GM12878 (cell line): Measurements from ENCODE around the gene KRTAP5-11. TPM values are rescaled to one million over a fixed set of nuclear protein-coding genes. Genes with fewer than 3 reads are reported as not detected.

Experiments used
- ATAC-seq: fragments of 200-7000 bp; cut with Tn5 transposase; 3 replicates; pipeline ENCODE4 v1.9.1; 2020; ENCODE audit warnings: mild to moderate bottlenecking, moderate library complexity
- BruUV-seq: library from RNA; stranded (reverse); fragments of 400-500 nt; replicated peaks from 2 replicates; lab custom pipeline; 2021; lab: Mats Ljungman, UMichigan
- CTCF ChIA-PET: fragments of 300-600 bp; sonication (Branson Sonifier 250); formaldehyde crosslinking; extraction: SDS; loops from one replicate; lab custom pipeline; 2021; ENCODE audit warnings: inconsistent platforms; lab: Yijun Ruan, JAX
- POLR2A ChIA-PET: fragments of 350-600 bp; formaldehyde crosslinking; extraction: SDS; loops from one replicate; lab custom pipeline; 2021; ENCODE audit warnings: inconsistent platforms; lab: Charles Lee
- RAD21 ChIA-PET: fragments of 300-600 bp; sonication (Branson Sonifier 250); formaldehyde crosslinking; loops from one replicate; lab custom pipeline; 2023; ENCODE audit warnings: antibody characterized with exemption; ENCODE audit not compliant: unreplicated experiment; lab: Charles Lee
- SMC1A ChIA-PET: fragments of 300-600 bp; sonication (Branson Sonifier 250); formaldehyde crosslinking; loops from one replicate; lab custom pipeline; 2023; ENCODE audit not compliant: unreplicated experiment, uncharacterized antibody; lab: Charles Lee
- DNase-seq: peaks from one replicate; pipeline ENCODE4 v3.0.0-alpha.2; 2011; ENCODE audit warnings: low read depth, low spot score
- FAIRE-seq: peaks from 3 replicates; lab custom pipeline; 2011; peaks lifted over from hg19 to GRCh38; lab: Jason Lieb, UNC
- H2AFZ ChIP-seq: 2 replicates; pipeline ENCODE4 v1.6.0; 2011; ENCODE audit warnings: low read depth, low read length, control low read depth; ENCODE audit not compliant: control insufficient read depth
- H3K27ac ChIP-seq: 2 replicates; pipeline ENCODE4 v1.5.1; 2011; ENCODE audit warnings: control low read depth; ENCODE audit not compliant: control insufficient read depth, insufficient read depth
- H3K27me3 ChIP-seq, 2 experiments: replicated peaks in 1 of 2; 2 replicates each; pipeline versions ENCODE4 v1.6.0 to v1.6.1; 2011; ENCODE audit warnings: low read length in 1 of 2; ENCODE audit not compliant: control insufficient read depth in 2 of 2, insufficient read depth in 2 of 2
- H3K36me3 ChIP-seq, 2 experiments: 2 replicates each; pipeline ENCODE4 v1.5.1; 2011; ENCODE audit warnings: low read length in 1 of 2; ENCODE audit not compliant: control insufficient read depth in 2 of 2, insufficient read depth in 2 of 2
- H3K4me1 ChIP-seq: 2 replicates; pipeline ENCODE4 v1.6.1; 2011; ENCODE audit warnings: mild to moderate bottlenecking, low read length, moderate library complexity, mixed read lengths; ENCODE audit not compliant: control insufficient read depth, insufficient read depth
- H3K4me2 ChIP-seq: 2 replicates; pipeline ENCODE4 v1.6.0; 2011; ENCODE audit warnings: control low read depth; ENCODE audit not compliant: control insufficient read depth, insufficient read depth
- H3K4me3 ChIP-seq: fragments of 200-600 bp; sonication (generic); 2 replicates; pipeline ENCODE4 v1.5.1; 2016
- H3K79me2 ChIP-seq: 2 replicates; pipeline ENCODE4 v1.6.0; 2011; ENCODE audit warnings: low read length; ENCODE audit not compliant: control insufficient read depth, insufficient read depth
- H3K9ac ChIP-seq: 2 replicates; pipeline ENCODE4 v1.8.0; 2011; ENCODE audit warnings: low read length, control low read depth, mixed read lengths; ENCODE audit not compliant: control insufficient read depth, insufficient read depth
- H3K9me3 ChIP-seq: replicated peaks from 3 replicates; pipeline ENCODE4 v1.5.1; 2011; ENCODE audit warnings: mild to moderate bottlenecking, low read length; ENCODE audit not compliant: control insufficient read depth, insufficient read depth
- H4K20me1 ChIP-seq: 2 replicates; pipeline ENCODE4 v1.6.0; 2011; ENCODE audit not compliant: control insufficient read depth, insufficient read depth
- FOS ChIP-seq: IDR thresholded peaks from 3 replicates; pipeline ENCODE4 v1.6.1; 2011; ENCODE audit warnings: borderline replicate concordance; ENCODE audit not compliant: insufficient read length; ENCODE audit errors: extremely low read depth
- HSF1 ChIP-seq: fragments of 150-350 bp; IDR thresholded peaks from 2 replicates; pipeline ENCODE4 v1.6.1; 2014; ENCODE audit warnings: mild to moderate bottlenecking, low read depth, low read length
- NR2C1 ChIP-seq: fragments of 450-650 bp; IDR thresholded peaks from 2 replicates; pipeline ENCODE4 v1.6.1; 2017; ENCODE audit warnings: antibody characterized with exemption, mild to moderate bottlenecking, moderate library complexity
- RAD21 ChIP-seq: IDR thresholded peaks from 2 replicates; pipeline ENCODE4 v1.6.1; 2011; ENCODE audit warnings: mild to moderate bottlenecking, low read depth, low read length, moderate library complexity; ENCODE audit not compliant: insufficient read depth
- RUNX3 ChIP-seq: IDR thresholded peaks from 2 replicates; pipeline ENCODE4 v1.6.1; 2012; ENCODE audit warnings: low read length, inconsistent platforms
- STAT3 ChIP-seq: IDR thresholded peaks from 2 replicates; pipeline ENCODE4 v1.6.1; 2011; ENCODE audit warnings: low read depth, low read length, improper control_type of control experiment
- WGBS: methylation state at CpG from one replicate; pipeline ENCODE4 v1.1.6; 2016; ENCODE audit warnings: low lambda C conversion rate; ENCODE audit not compliant: insufficient replicate concordance, insufficient coverage; ENCODE audit errors: missing lambda C conversion rate; 5-methylcytosine and 5-hydroxymethylcytosine counted together
- in situ Hi-C: fragments of 300-500 bp; cut with MboI; formaldehyde crosslinking; loops from 9 replicates; pipeline ENCODE4 v1.14.3; 2018; ENCODE audit warnings: mixed read lengths
- intact Hi-C: fragments of 100-400 bp; cut with micrococcal nuclease; formaldehyde crosslinking; loops from one replicate; pipeline ENCODE4 v1.14.2; 2022; ENCODE audit not compliant: unreplicated experiment
- polyA plus RNA-seq, 11 experiments: library from polyadenylated mRNA; depleted of rRNA in 4 of 11; unstranded in 6 of 11; stranded (reverse) in 5 of 11; fragments of >200 nt; fragmentation: Nextera tagmentation in 4 of 11; fragmentation: Illumina TruSeq in 1 of 11; extraction: Ambion mirVana in 4 of 11; extraction: Trizol in 1 of 11; gene quantifications; 1 replicate in 1 of 11; 2 replicates in 10 of 11; pipeline versions ENCODE4 v1.2.1 to v1.2.3, GENCODE V29; 2011 to 2016; ENCODE audit warnings: inconsistent platforms in 2 of 11, missing spikeins in 2 of 11, low read depth in 1 of 11
- total RNA-seq, 4 experiments: library from RNA; depleted of rRNA in 3 of 4; stranded (reverse); fragments of >200 nt in 3 of 4; fragmentation: Illumina TruSeq in 1 of 4; extraction: Trizol in 1 of 4; gene quantifications; 2 replicates each; pipeline versions ENCODE4 v1.2.1 to v1.2.3, GENCODE V29; 2013 to 2021
- TF ChIP-seq, protein P1 (sequence below): fragments of 450-650 bp; IDR thresholded peaks from 2 replicates; pipeline ENCODE4 v1.6.1; 2017; ENCODE audit warnings: mild to moderate bottlenecking, low read depth, inconsistent platforms; ENCODE audit not compliant: poor library complexity, severe bottlenecking
- TF ChIP-seq, protein P2 (sequence below): IDR thresholded peaks from 2 replicates; pipeline ENCODE4 v1.6.1; 2012; ENCODE audit warnings: improper control_type of control experiment, low read depth, low read length; ENCODE audit not compliant: insufficient replicate concordance

The KRTAP5-11 gene
- total and polyA plus RNA-seq, 10 of the 15 experiments (the other 5 are each of a cell fraction or from before 2014, with no cell fraction given), result not detected

DNA sequence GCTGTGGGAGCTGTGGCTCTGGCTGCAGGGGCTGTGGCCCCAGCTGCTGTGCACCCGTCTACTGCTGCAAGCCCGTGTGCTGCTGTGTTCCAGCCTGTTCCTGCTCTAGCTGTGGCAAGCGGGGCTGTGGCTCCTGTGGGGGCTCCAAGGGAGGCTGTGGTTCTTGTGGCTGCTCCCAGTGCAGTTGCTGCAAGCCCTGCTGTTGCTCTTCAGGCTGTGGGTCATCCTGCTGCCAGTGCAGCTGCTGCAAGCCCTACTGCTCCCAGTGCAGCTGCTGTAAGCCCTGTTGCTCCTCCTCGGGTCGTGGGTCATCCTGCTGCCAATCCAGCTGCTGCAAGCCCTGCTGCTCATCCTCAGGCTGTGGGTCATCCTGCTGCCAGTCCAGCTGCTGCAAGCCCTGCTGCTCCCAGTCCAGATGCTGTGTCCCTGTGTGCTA is 33.9 kb downstream of the KRTAP5-11 start:
- ChIA-PET CTCF (interaction anchor here (1.6 kb wide), 1 partner anchor 18 kb away, joined by 3 read pairs; no protein-coding TSS in a partner anchor), POLR2A (no interaction called here), SMC1A (no interaction called here), RAD21 (no interaction called here)
- no peak overlapping the region for H2AFZ ChIP-seq
- H3K27ac ChIP-seq, result no peak overlapping the region
- no peak for DNase-seq
- no peaks in the 10 kb centered on the region for H4K20me1 ChIP-seq
- 0% methylated on average over 5 of the region's 5 CpGs for WGBS
- no peak overlapping the region for H3K4me3 ChIP-seq
- peaks cover 9% of the 10 kb centered on the region for H3K9me3 ChIP-seq
- no peak overlapping the region for H3K9ac ChIP-seq
- H3K27me3 ChIP-seq, result no peaks in the 10 kb centered on the region
- H3K79me2 ChIP-seq, result no peaks in the 10 kb centered on the region
- TF ChIP-seq RUNX3 (peak; percentile 57), STAT3 (no peak)
- no peak for FAIRE-seq
- no peaks in the 10 kb centered on the region for H3K36me3 ChIP-seq
- no TSS peak for BruUV-seq
- H3K4me1 ChIP-seq, result peaks cover 20% of the 10 kb centered on the region
- ATAC-seq, result no peak
- in situ Hi-C loops (no loop called here), intact Hi-C loops (no loop called here)
- no peak overlapping the region for H3K4me2 ChIP-seq

DNA sequence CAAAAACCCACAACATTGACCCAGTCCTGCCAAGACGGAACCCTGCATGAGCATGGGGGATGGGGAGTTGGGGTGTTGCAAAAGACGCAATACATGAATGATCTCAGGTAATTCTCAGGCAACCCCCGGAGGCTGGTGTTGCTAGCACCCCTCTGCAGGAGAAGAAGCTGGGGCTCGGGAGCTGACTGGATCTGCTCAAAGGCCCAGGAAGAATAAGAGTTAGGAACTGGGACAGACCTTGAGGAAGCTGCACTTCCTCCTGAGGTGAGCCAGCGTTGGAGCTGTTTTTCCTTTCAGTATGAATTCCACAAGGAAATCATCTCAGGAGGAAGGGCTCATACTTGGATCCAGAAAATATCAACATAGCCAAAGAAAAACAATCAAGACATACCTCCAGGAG is 34.6 kb downstream of the KRTAP5-11 start, which contains the start of gene KRTAP5-9:
TSS of gene KRTAP5-9 (plus strand) at position 301 of the 400 bp plus-strand sequence. CDS start 238 bp downstream, outside the sequence.
- ATAC-seq (no peak), FAIRE-seq (no peak), DNase-seq (no peak)
- in situ Hi-C loops (no loop called here), intact Hi-C loops (no loop called here)
- no peak within 1 kb of the TSS for H3K4me3 ChIP-seq
- no peaks in the 10 kb centered on the region for H4K20me1 ChIP-seq
- no TSS peak for BruUV-seq
- ChIA-PET SMC1A (no interaction called here), CTCF (interaction anchor here (1.6 kb wide), 1 partner anchor 18 kb away, joined by 3 read pairs; no protein-coding TSS in a partner anchor), POLR2A (no interaction called here), RAD21 (no interaction called here)
- no peak within 1 kb of the TSS for H3K9ac ChIP-seq
- H3K79me2 ChIP-seq, result no peaks in the 10 kb centered on the region
- peaks cover 24% of the 10 kb centered on the region for H3K4me1 ChIP-seq
- no peak within 1 kb of the TSS for H3K4me2 ChIP-seq
- H3K36me3 ChIP-seq, result no peaks in the 10 kb centered on the region
- 10% methylated on average over 5 of the region's 5 CpGs for WGBS
- H2AFZ ChIP-seq, result no peak within 1 kb of the TSS
- no peak within 1 kb of the TSS for H3K27ac ChIP-seq
- peaks cover 15% of the 10 kb centered on the region for H3K9me3 ChIP-seq
- no peaks in the 10 kb centered on the region for H3K27me3 ChIP-seq
- TF ChIP-seq HSF1 (no peak), FOS (no peak), RAD21 (no peak), NR2C1 (no peak)
- TF ChIP-seq, protein P1, sequence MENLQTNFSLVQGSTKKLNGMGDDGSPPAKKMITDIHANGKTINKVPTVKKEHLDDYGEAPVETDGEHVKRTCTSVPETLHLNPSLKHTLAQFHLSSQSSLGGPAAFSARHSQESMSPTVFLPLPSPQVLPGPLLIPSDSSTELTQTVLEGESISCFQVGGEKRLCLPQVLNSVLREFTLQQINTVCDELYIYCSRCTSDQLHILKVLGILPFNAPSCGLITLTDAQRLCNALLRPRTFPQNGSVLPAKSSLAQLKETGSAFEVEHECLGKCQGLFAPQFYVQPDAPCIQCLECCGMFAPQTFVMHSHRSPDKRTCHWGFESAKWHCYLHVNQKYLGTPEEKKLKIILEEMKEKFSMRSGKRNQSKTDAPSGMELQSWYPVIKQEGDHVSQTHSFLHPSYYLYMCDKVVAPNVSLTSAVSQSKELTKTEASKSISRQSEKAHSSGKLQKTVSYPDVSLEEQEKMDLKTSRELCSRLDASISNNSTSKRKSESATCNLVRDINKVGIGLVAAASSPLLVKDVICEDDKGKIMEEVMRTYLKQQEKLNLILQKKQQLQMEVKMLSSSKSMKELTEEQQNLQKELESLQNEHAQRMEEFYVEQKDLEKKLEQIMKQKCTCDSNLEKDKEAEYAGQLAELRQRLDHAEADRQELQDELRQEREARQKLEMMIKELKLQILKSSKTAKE, result no peak
- TF ChIP-seq, protein P2, sequence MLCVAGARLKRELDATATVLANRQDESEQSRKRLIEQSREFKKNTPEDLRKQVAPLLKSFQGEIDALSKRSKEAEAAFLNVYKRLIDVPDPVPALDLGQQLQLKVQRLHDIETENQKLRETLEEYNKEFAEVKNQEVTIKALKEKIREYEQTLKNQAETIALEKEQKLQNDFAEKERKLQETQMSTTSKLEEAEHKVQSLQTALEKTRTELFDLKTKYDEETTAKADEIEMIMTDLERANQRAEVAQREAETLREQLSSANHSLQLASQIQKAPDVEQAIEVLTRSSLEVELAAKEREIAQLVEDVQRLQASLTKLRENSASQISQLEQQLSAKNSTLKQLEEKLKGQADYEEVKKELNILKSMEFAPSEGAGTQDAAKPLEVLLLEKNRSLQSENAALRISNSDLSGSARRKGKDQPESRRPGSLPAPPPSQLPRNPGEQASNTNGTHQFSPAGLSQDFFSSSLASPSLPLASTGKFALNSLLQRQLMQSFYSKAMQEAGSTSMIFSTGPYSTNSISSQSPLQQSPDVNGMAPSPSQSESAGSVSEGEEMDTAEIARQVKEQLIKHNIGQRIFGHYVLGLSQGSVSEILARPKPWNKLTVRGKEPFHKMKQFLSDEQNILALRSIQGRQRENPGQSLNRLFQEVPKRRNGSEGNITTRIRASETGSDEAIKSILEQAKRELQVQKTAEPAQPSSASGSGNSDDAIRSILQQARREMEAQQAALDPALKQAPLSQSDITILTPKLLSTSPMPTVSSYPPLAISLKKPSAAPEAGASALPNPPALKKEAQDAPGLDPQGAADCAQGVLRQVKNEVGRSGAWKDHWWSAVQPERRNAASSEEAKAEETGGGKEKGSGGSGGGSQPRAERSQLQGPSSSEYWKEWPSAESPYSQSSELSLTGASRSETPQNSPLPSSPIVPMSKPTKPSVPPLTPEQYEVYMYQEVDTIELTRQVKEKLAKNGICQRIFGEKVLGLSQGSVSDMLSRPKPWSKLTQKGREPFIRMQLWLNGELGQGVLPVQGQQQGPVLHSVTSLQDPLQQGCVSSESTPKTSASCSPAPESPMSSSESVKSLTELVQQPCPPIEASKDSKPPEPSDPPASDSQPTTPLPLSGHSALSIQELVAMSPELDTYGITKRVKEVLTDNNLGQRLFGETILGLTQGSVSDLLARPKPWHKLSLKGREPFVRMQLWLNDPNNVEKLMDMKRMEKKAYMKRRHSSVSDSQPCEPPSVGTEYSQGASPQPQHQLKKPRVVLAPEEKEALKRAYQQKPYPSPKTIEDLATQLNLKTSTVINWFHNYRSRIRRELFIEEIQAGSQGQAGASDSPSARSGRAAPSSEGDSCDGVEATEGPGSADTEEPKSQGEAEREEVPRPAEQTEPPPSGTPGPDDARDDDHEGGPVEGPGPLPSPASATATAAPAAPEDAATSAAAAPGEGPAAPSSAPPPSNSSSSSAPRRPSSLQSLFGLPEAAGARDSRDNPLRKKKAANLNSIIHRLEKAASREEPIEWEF, result no peak
